ENCODE measurements around the gene FUT8.

The FUT8 gene

GRCh38 chr14:65599375-65599774 is 186.8 kb downstream of the FUT8 start:
- DNase-seq (ENCODE audit: low read depth), result peak; percentile 71
- TF ChIP-seq, protein P1, sequence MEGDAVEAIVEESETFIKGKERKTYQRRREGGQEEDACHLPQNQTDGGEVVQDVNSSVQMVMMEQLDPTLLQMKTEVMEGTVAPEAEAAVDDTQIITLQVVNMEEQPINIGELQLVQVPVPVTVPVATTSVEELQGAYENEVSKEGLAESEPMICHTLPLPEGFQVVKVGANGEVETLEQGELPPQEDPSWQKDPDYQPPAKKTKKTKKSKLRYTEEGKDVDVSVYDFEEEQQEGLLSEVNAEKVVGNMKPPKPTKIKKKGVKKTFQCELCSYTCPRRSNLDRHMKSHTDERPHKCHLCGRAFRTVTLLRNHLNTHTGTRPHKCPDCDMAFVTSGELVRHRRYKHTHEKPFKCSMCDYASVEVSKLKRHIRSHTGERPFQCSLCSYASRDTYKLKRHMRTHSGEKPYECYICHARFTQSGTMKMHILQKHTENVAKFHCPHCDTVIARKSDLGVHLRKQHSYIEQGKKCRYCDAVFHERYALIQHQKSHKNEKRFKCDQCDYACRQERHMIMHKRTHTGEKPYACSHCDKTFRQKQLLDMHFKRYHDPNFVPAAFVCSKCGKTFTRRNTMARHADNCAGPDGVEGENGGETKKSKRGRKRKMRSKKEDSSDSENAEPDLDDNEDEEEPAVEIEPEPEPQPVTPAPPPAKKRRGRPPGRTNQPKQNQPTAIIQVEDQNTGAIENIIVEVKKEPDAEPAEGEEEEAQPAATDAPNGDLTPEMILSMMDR (conservative IDR thresholded peaks at IDR 0.05; ENCODE audit: low read depth, low read length), result no peak
- H3K4me3 ChIP-seq (ENCODE audit: low read depth, low read length), result no peak overlapping the region

DNA sequence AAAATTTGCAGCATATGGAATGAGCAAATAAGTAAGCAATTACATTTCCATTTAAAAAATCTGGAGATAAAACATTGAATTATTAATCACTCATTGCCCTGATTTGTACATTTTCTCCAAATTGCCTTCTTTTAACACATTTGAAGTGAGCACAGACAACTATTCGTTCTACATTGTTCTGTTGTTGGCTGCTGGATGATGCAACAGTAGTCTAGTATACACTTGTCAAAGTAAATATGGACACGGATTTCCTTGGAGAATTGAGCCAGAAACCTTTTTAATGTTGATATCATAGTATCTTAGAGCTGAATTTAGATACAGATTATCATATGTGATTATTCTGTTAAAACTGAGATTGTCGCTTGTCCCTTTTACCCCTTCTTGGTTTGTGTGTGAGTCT is 188.2 kb downstream of the FUT8 start:
- DNase-seq (ENCODE audit: low read depth), result no peak
- H3K4me3 ChIP-seq (ENCODE audit: low read depth, low read length), result no peak overlapping the region
- TF ChIP-seq, protein P1 (conservative IDR thresholded peaks at IDR 0.05; ENCODE audit: low read depth, low read length), result no peak

- TF ChIP-seq, protein P1 (conservative IDR thresholded peaks at IDR 0.05; ENCODE audit: low read depth, low read length), result no peak
- no peak for DNase-seq (ENCODE audit: low read depth)
- H3K4me3 ChIP-seq (ENCODE audit: low read depth, low read length), result no peak overlapping the region
Observed at GRCh38 chr14:65604535-65604934, 192.0 kb downstream of the FUT8 start.

GRCh38 chr14:65604936-65605335 is 192.4 kb downstream of the FUT8 start:
- no peak overlapping the region for H3K4me3 ChIP-seq (ENCODE audit: low read depth, low read length)
- TF ChIP-seq, protein P1 (conservative IDR thresholded peaks at IDR 0.05; ENCODE audit: low read depth, low read length), result peak; percentile 44
- peak; percentile 23 for DNase-seq (ENCODE audit: low read depth)

- TF ChIP-seq, protein P1 (conservative IDR thresholded peaks at IDR 0.05; ENCODE audit: low read depth, low read length), result no peak
- no peak overlapping the region for H3K4me3 ChIP-seq (ENCODE audit: low read depth, low read length)
- no peak for DNase-seq (ENCODE audit: low read depth)
Observed at GRCh38 chr14:65606460-65606859, 193.9 kb downstream of the FUT8 start.

DNA sequence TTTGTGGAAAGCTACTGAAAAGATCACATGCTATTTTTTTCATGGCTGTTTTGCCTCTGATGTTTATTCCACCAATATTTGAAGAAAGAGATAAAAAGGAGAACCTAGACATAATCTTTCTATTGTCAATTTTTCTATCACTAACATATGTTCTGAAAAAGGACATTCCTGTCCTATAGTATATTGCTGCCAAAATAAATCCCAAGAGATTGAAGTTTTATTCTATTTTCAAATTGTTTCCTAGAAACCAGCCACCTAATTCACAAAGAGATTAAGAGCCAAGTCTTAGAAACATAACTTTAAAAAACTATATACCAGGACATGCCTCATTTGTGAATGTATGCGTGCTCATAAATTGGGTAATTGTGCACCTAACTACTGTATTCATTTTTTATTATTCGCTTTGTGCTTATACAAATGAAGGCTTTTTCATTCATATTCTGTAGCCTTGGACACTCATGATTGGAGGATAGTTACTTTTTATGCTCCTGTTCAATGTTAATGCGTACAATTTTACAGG is 200.7 kb downstream of the FUT8 start:
- TF ChIP-seq, protein P1 (conservative IDR thresholded peaks at IDR 0.05; ENCODE audit: low read depth, low read length), result no peak
- no peak for DNase-seq (ENCODE audit: low read depth)
- H3K4me3 ChIP-seq (ENCODE audit: low read depth, low read length), result no peak overlapping the region

GRCh38 chr14:65618996-65619395 is 206.5 kb downstream of the FUT8 start:
- TF ChIP-seq, protein P1 (conservative IDR thresholded peaks at IDR 0.05; ENCODE audit: low read depth, low read length), result no peak
- no peak for DNase-seq (ENCODE audit: low read depth)
- H3K4me3 ChIP-seq (ENCODE audit: low read depth, low read length), result no peak overlapping the region

Measured in choroid plexus epithelial cell (primary cell).